ENCODE data around the gene MFAP5.

Gene MFAP5, protein sequence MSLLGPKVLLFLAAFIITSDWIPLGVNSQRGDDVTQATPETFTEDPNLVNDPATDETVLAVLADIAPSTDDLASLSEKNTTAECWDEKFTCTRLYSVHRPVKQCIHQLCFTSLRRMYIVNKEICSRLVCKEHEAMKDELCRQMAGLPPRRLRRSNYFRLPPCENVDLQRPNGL

GRCh38 chr12:8662593-8662992 is at the start of gene MFAP5:
Gene MFAP5 (minus strand): TSS chr12:8662826. CDS start chr12:8662104, 722 bp downstream.
- no peak for DNase-seq (ENCODE audit: low spot score)

- DNase-seq (ENCODE audit: low spot score): no peak
Observed at GRCh38 chr12:8709124-8709830, 46.7 kb upstream of the MFAP5 start.

GRCh38 chr12:8702159-8702558 is 39.5 kb upstream of the MFAP5 start:
- DNase-seq (ENCODE audit: low spot score): no peak

DNA sequence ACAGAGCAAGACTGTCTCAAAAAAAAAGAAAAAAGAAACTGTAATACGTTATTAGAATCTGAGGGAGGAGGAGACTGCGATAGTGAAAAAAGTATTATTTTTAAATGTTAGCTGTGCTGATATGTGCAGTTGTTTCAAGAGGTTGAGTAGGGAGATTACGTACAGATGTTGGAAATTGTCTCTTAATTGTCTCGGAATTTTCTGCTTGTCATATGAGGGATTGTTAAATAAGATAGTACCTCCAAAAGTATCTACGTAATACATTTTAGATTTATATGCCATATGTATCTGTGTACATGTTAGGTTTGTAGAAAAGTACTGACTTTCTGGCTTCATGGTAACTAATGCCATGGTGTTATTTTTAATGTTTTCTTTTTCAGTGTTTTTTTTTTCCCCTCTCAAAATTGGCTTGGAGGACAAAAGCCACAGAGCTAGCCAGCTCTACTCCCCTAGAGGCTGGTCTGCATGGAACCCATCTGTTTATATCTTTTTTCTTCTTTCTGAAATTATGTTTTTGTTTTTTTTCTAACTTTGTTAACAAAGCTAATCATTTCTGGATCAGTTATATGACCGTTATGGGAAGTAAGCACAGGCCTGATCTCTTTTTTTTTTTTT is 38.5 kb upstream of the MFAP5 start:
- DNase-seq (ENCODE audit: low spot score): no peak

DNA sequence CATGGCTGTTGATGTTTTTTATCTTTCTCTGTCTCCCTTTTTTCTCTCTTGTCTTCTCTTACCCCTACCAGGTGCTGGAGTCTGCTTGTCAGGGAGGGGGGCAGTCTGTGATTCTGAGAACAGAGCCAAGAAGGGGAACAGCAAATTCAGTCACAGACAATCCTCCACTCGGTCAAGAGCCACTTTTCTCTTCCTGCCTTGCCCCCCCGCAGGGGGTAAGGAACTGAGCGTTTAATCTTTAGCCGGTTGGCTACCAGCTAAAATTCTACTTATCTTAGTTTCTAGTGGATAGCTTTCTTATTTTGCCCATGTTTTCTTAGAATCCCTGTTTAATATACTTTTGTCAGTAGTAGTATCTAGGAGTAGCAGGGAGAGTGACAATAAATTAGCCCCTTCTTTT is 37.1 kb upstream of the MFAP5 start:
- DNase-seq (ENCODE audit: low spot score): no peak

DNA sequence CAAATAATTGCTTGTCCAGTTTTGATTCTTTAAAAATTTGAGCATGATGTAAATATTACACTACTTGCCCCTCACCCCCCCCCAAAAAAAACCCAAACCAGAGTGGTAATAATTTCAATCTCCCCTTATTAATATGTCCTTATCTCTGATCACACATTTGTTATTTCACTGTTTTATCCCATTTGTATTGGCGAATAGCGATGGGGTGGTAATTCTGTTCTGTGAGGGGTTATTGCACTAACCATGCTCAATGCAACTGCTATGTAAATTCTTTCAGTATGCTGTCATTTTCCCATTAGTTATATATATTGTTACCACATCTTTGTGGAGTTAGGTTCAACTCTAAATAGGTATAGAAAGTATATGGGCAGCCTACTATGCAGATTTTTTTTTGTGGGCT is 36.3 kb upstream of the MFAP5 start:
- DNase-seq (ENCODE audit: low spot score): no peak

- DNase-seq (ENCODE audit: low spot score): no peak
Observed at GRCh38 chr12:8698132-8698851, 35.7 kb upstream of the MFAP5 start.

DNA sequence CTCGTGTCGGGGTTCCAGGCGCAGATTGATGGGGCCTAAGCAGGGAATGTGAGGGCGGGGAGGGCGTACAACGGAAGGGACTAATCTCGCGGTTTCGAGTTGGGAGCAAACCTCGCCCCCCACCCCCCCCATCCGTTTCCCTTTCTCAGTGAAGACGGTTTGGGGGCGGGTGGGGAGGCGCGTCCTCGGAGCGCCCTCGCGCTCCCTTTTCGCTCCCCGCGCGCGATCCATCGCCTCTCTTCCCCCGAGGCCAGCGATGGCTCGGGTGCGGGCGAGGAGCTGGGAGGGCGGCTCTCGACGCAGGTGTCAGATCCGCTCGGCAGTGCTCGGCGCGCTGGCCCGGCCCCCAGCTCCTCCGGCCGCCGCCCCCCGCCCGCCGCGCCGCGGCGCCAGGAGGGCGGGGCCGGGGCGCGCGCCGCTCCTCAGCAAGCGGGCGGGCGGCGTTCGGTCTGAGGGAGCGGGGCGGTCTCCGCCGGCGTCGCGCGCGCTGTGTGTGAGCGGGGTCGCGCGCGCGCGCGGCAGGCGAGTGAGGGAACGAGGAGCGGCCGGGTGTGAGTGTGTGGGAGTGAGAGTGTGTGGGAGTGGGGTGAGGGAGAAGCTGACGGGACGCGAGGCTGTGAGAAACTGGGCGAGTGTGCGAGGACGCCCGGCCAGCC is 35.0 kb upstream of the MFAP5 start, which contains the start of gene RIMKLB:
RIMKLB (plus strand) TSS at position 516 of the 656 bp plus-strand sequence. CDS start 15,876 bp downstream, outside the sequence.
- peak; percentile 24 for DNase-seq (ENCODE audit: low spot score)

GRCh38 chr12:8697120-8697475 is 34.5 kb upstream of the MFAP5 start:
- DNase-seq (ENCODE audit: low spot score): no peak

- no peak for DNase-seq (ENCODE audit: low spot score)
Observed at GRCh38 chr12:8696442-8697090, 33.9 kb upstream of the MFAP5 start.

GRCh38 chr12:8695116-8695515 is 32.5 kb upstream of the MFAP5 start:
- DNase-seq (ENCODE audit: low spot score): no peak

GRCh38 chr12:8692573-8692972 is 29.9 kb upstream of the MFAP5 start:
- no peak for DNase-seq (ENCODE audit: low spot score)

DNA sequence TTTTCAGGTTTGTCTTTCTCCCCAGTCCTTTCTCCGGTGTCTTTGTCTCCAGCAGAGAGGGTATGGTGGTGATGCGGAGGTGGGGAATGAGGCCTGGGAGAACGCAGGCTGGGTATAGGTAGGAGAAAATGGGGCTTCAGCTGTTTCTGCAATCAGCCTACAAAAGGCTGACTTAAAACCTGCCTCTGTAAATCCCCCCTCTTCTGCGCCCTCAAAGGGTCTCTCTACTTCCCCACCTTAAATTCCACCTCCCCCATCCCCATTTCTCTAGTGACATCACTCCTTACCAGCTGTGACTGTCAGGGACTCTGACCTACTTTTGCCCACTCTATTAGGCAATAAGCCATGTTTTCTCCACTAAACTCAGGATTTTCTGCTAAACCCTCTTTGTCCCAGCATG is 27.1 kb upstream of the MFAP5 start:
- DNase-seq (ENCODE audit: low spot score): no peak

DNA sequence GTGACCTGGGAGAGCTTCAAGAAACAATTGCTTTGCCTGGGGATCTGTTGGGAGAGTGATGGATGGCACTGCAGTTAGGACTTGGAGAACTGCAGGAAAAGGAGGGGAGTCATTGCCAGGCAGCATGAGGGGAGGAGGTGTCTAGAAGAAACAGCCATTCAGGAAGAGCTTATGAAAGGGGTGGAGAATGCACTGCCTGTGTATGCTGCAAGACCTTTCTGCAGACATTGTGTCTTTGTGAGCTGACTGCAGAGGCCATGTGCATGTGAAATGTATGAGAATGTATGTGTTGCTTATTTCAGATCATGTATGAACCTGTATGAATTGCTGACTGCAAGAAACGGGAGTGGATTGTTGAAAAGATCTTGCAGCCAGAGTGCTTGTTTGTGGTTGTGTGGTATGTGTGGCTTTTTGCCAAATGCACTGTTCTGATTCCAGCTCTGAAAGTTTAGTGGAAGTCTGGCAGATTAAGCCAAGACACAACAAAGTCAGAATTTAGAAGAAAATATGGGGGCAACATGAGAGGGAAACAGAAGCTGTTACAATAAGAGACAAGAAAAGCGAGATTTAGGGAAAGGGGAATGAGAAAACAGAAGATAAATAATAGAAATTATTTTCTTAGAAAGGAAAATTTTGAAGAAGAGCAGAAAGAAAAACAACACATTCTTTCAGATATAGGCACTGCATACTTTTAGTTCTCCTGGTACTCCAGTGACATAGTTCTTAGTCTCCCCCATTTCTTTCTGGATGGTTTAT is 25.4 kb upstream of the MFAP5 start:
- no peak for DNase-seq (ENCODE audit: low spot score)

GRCh38 chr12:8685051-8685450 is 22.4 kb upstream of the MFAP5 start:
- no peak for DNase-seq (ENCODE audit: low spot score)

- no peak for DNase-seq (ENCODE audit: low spot score)
Observed at GRCh38 chr12:8681129-8681884, 18.7 kb upstream of the MFAP5 start.

GRCh38 chr12:8680533-8680932 is 17.9 kb upstream of the MFAP5 start:
- DNase-seq (ENCODE audit: low spot score): no peak

- no peak for DNase-seq (ENCODE audit: low spot score)
Observed at GRCh38 chr12:8678661-8679111, 16.1 kb upstream of the MFAP5 start.

- DNase-seq (ENCODE audit: low spot score): no peak
Observed at GRCh38 chr12:8677362-8677761, 14.7 kb upstream of the MFAP5 start.

DNA sequence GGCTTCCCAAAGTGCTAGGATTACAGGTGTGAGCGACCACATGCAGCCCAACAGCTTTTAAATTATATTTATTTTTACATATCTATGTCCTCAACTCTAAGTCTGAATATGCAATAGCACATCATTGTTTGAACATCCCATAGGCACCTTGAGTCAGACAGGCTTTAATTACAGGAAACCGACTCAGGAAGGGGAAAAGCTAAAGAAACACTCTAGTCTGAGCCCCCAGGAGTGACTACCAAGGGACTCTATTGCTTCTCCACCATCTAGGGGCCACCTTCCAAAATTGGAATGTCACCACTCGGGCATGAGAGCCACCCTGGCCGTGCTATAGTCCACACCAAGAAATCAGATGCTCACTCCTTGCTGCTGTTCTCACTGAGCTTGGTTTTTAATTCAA is 14.0 kb upstream of the MFAP5 start:
- DNase-seq (ENCODE audit: low spot score): no peak
